Measurements from ENCODE around the gene CHCHD6. TPM values are rescaled to one million over a fixed set of nuclear protein-coding genes. Genes with fewer than 3 reads are reported as not detected.
A peak's percentile ranks its signal among the peaks of the same experiment; 100 is the strongest.

Gene CHCHD6
- polyA plus RNA-seq (102 and 105 TPM in 2 replicates), polyA minus RNA-seq (45.7 and 48.0 TPM in 2 replicates)

DNA sequence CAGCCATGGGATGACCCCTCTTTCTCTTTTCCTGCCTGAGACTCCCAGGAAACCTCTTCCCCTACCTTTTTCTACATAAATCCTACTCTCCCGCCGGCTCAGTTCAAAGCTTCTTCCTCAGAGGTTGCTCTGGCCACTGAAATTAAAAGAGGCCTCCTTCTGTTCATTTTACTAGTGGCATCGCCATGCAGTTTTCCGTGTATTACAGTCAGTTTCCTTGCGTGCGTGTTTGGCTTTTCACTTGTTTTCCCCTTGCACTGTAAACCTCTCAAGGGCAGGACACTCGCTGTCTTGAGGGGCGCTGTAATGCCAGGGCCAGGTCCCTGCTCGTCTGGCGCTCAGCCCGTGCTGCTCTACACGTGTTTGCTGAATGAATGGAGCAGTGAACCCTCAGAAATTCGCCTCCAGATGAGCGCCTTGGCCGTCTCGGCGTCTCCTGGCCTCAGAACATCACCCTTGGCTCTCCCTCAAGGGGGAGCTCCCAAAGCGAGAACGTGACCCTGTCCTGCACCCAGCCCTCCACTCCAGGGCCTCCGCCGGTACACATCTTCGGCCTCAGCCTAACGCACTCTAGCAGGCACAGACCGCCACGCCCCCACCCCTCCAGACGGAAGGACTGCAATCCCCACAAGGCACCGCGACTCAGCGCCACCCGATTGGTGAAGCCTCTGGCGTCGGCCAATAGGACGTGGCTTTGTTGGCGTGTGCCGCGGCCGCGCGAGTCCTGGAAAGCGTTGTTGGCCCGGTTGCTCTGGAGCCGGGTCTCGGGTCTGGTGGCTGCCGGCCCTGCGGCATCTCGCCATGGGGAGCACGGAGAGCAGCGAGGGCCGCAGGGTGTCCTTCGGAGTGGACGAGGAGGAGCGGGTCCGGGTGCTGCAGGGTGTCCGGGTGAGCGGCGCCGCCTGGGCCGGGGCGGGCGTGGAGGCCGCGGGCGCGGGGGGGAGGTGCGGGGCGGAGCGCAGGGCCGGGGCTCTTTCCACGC is at the start of gene CHCHD6:
TSS of gene CHCHD6 (plus strand) at position 729 of the 982 bp plus-strand sequence. CDS start at position 802, 73 bp downstream.
- H3K9ac ChIP-seq (ENCODE audit: low read length), result peak within 1 kb of the TSS; percentile 70
- H3K9me2 ChIP-seq (ENCODE audit: insufficient read depth, low read length), result no peaks in the 10 kb centered on the region
- H3K4me3 ChIP-seq (ENCODE audit: low read length), result peak within 1 kb of the TSS; percentile 87
- TF ChIP-seq EZH2 (IDR thresholded peaks at IDR 0.05; ENCODE audit: borderline replicate concordance, insufficient read depth, low read length, poor library complexity, severe bottlenecking) (no peak), EP300 (conservative IDR thresholded peaks at IDR 0.05; ENCODE audit: poor library complexity, severe bottlenecking) (no peak), POLR2AphosphoS5 (IDR thresholded peaks at IDR 0.05) (no peak), SMC3 (conservative IDR thresholded peaks at IDR 0.05; ENCODE audit: poor library complexity) (peak; percentile 52), TAF1 (IDR thresholded peaks at IDR 0.05; ENCODE audit: low read depth) (peak; percentile 46), RAD21 (conservative IDR thresholded peaks at IDR 0.05) (peak; percentile 50), MXI1 (conservative IDR thresholded peaks at IDR 0.05; ENCODE audit: poor library complexity, severe bottlenecking) (peak; percentile 99)
- TF ChIP-seq, protein P1, sequence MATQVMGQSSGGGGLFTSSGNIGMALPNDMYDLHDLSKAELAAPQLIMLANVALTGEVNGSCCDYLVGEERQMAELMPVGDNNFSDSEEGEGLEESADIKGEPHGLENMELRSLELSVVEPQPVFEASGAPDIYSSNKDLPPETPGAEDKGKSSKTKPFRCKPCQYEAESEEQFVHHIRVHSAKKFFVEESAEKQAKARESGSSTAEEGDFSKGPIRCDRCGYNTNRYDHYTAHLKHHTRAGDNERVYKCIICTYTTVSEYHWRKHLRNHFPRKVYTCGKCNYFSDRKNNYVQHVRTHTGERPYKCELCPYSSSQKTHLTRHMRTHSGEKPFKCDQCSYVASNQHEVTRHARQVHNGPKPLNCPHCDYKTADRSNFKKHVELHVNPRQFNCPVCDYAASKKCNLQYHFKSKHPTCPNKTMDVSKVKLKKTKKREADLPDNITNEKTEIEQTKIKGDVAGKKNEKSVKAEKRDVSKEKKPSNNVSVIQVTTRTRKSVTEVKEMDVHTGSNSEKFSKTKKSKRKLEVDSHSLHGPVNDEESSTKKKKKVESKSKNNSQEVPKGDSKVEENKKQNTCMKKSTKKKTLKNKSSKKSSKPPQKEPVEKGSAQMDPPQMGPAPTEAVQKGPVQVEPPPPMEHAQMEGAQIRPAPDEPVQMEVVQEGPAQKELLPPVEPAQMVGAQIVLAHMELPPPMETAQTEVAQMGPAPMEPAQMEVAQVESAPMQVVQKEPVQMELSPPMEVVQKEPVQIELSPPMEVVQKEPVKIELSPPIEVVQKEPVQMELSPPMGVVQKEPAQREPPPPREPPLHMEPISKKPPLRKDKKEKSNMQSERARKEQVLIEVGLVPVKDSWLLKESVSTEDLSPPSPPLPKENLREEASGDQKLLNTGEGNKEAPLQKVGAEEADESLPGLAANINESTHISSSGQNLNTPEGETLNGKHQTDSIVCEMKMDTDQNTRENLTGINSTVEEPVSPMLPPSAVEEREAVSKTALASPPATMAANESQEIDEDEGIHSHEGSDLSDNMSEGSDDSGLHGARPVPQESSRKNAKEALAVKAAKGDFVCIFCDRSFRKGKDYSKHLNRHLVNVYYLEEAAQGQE (IDR thresholded peaks at IDR 0.05; ENCODE audit: borderline replicate concordance), result no peak
- TF ChIP-seq, protein P2, sequence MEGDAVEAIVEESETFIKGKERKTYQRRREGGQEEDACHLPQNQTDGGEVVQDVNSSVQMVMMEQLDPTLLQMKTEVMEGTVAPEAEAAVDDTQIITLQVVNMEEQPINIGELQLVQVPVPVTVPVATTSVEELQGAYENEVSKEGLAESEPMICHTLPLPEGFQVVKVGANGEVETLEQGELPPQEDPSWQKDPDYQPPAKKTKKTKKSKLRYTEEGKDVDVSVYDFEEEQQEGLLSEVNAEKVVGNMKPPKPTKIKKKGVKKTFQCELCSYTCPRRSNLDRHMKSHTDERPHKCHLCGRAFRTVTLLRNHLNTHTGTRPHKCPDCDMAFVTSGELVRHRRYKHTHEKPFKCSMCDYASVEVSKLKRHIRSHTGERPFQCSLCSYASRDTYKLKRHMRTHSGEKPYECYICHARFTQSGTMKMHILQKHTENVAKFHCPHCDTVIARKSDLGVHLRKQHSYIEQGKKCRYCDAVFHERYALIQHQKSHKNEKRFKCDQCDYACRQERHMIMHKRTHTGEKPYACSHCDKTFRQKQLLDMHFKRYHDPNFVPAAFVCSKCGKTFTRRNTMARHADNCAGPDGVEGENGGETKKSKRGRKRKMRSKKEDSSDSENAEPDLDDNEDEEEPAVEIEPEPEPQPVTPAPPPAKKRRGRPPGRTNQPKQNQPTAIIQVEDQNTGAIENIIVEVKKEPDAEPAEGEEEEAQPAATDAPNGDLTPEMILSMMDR (IDR thresholded peaks at IDR 0.05; ENCODE audit: poor library complexity, severe bottlenecking), result peak; percentile 59
- peaks cover 12% of the 10 kb centered on the region for H3K79me2 ChIP-seq (replicated peaks; ENCODE audit: insufficient read depth, low read length)
- no peaks in the 10 kb centered on the region for H3K27me3 ChIP-seq (ENCODE audit: insufficient read depth, low read depth, low read length)
- no peaks in the 10 kb centered on the region for H4K20me1 ChIP-seq (ENCODE audit: insufficient read depth)
- peak within 1 kb of the TSS; percentile 35 for H2AFZ ChIP-seq (ENCODE audit: low read depth, low read length)
- H3K9me3 ChIP-seq (ENCODE audit: low read length), result no peaks in the 10 kb centered on the region
- H3K36me3 ChIP-seq (ENCODE audit: insufficient read depth, low read length), result no peaks in the 10 kb centered on the region
- peak within 1 kb of the TSS; percentile 55 for H3K27ac ChIP-seq (ENCODE audit: low read length)
- H3F3A ChIP-seq (ENCODE audit: insufficient read depth, low read length, poor library complexity, severe bottlenecking), result peaks cover 4% of the 10 kb centered on the region
- peak within 1 kb of the TSS; percentile 70 for H3K4me2 ChIP-seq (ENCODE audit: low read length)

- TF ChIP-seq POLR2AphosphoS5 (IDR thresholded peaks at IDR 0.05) (peak; percentile 68), EP300 (conservative IDR thresholded peaks at IDR 0.05; ENCODE audit: poor library complexity, severe bottlenecking) (peak; percentile 23), TAF1 (IDR thresholded peaks at IDR 0.05; ENCODE audit: low read depth) (peak; percentile 32), MXI1 (conservative IDR thresholded peaks at IDR 0.05; ENCODE audit: poor library complexity, severe bottlenecking) (peak; percentile 75), SMC3 (conservative IDR thresholded peaks at IDR 0.05; ENCODE audit: poor library complexity) (peak; percentile 62), EZH2 (IDR thresholded peaks at IDR 0.05; ENCODE audit: borderline replicate concordance, insufficient read depth, low read length, poor library complexity, severe bottlenecking) (no peak), RAD21 (conservative IDR thresholded peaks at IDR 0.05) (peak; percentile 50)
- TF ChIP-seq, protein P1 (IDR thresholded peaks at IDR 0.05; ENCODE audit: borderline replicate concordance), result no peak
- TF ChIP-seq, protein P2 (IDR thresholded peaks at IDR 0.05; ENCODE audit: poor library complexity, severe bottlenecking), result peak; percentile 64
- Histone ChIP-seq H3K9me3 (ENCODE audit: low read length) (peaks cover 4% of the 10 kb centered on the region), H3K36me3 (ENCODE audit: insufficient read depth, low read length) (no peaks in the 10 kb centered on the region), H3K4me3 (ENCODE audit: low read length) (peak within 1 kb of the TSS; percentile 62), H3K4me2 (ENCODE audit: low read length) (peak within 1 kb of the TSS; percentile 42), H3K79me2 (replicated peaks; ENCODE audit: insufficient read depth, low read length) (no peaks in the 10 kb centered on the region), H3K9me2 (ENCODE audit: insufficient read depth, low read length) (no peaks in the 10 kb centered on the region), H3K27me3 (ENCODE audit: insufficient read depth, low read depth, low read length) (no peaks in the 10 kb centered on the region), H3K9ac (ENCODE audit: low read length) (peak within 1 kb of the TSS; percentile 64), H3F3A (ENCODE audit: insufficient read depth, low read length, poor library complexity, severe bottlenecking) (no peaks in the 10 kb centered on the region), H3K27ac (ENCODE audit: low read length) (no peak within 1 kb of the TSS), H2AFZ (ENCODE audit: low read depth, low read length) (no peak within 1 kb of the TSS), H4K20me1 (ENCODE audit: insufficient read depth) (no peaks in the 10 kb centered on the region)
Measured at GRCh38 chr3:126654571-126655383, 49.3 kb upstream of the CHCHD6 start, which contains the start of gene TXNRD3. Gene TXNRD3, minus strand, starts transcription at chr3:126655124.

Data from neural cell (in vitro differentiated cells).